Ovary (tissue), 9 donors: ENCODE results near the gene FBXO27. TPM values are rescaled to one million over a fixed set of nuclear protein-coding genes. Genes with fewer than 3 reads are reported as not detected.

ENCODE experiments used
- DNase-seq, 5 donors: peaks; one replicate each; pipeline ENCODE4 v3.0.0-alpha.2; 2019 to 2020
- H3K27ac ChIP-seq, 2 donors: fragments of 200-600 bp; one replicate each; pipeline versions ENCODE4 v1.5.1 to v1.8.0; 2019 to 2022
- H3K27me3 ChIP-seq: fragments of 200-600 bp; one replicate; pipeline ENCODE4 v1.8.0; 2022
- H3K36me3 ChIP-seq: fragments of 200-600 bp; sonication (generic); one replicate; pipeline ENCODE4 v1.5.1; 2019
- H3K4me1 ChIP-seq: one replicate; pipeline ENCODE4 v1.8.1; 2013; ENCODE audit warnings: mild to moderate bottlenecking, moderate library complexity; ENCODE audit not compliant: insufficient read depth
- H3K4me3 ChIP-seq: fragments of 200-600 bp; sonication (generic); one replicate; pipeline ENCODE4 v1.5.1; 2017
- H3K9me3 ChIP-seq, 2 donors: fragments of 200-600 bp in 1 of 2; sonication (generic) in 1 of 2; one replicate each; pipeline versions ENCODE4 v1.5.1 to v1.8.1; 2013 to 2019; ENCODE audit warnings: mild to moderate bottlenecking in 1 of 2, moderate library complexity in 1 of 2
- CTCF ChIP-seq, 3 donors: fragments of 450-650 bp in 2 of 3; fragments of 200-600 bp in 1 of 3; IDR thresholded peaks; one replicate each; pipeline versions ENCODE4 v1.5.1 to v1.8.0; 2016 to 2022; ENCODE audit warnings: antibody characterized with exemption in 3 of 3, mild to moderate bottlenecking in 1 of 3
- EP300 ChIP-seq: sonication (generic); formaldehyde crosslinking; IDR thresholded peaks from one replicate; pipeline ENCODE4 v1.6.1; 2017; ENCODE audit warnings: antibody characterized with exemption
- POLR2A ChIP-seq: fragments of 450-650 bp; IDR thresholded peaks from one replicate; pipeline ENCODE4 v1.6.1; 2017; ENCODE audit warnings: antibody characterized with exemption, mild to moderate bottlenecking, moderate library complexity
- WGBS, 3 donors: extraction: QIAGEN DNeasy Blood & Tissue Kit in 1 of 3; methylation state at CpG; one replicate each; pipeline versions ENCODE4 v1.1.5 to v1.1.7; 2013 to 2017; 5-methylcytosine and 5-hydroxymethylcytosine counted together
- intact Hi-C, 4 donors: fragments of 100-400 bp; cut with DNase I; formaldehyde crosslinking; loops; one replicate each; pipeline versions ENCODE4 v1.11.0 to v1.15.1; 2022 to 2023
- polyA plus RNA-seq, 2 donors: library from polyadenylated mRNA; stranded (reverse); fragments of 200-250 nt in 1 of 2; fragments of 350-450 nt in 1 of 2; fragmentation: Illumina TruSeq in 1 of 2; extraction: RNeasy Lipid Tissue Mini Kit (QIAGEN cat#74804) in 1 of 2; gene quantifications; one replicate each; pipeline ENCODE4 v1.2.3, GENCODE V29; 2013 to 2014
- total RNA-seq, 7 donors: library from RNA; depleted of rRNA in 2 of 7; stranded (reverse); fragments of >200 nt in 2 of 7; fragmentation: NEBNext Ultra II Directional in 3 of 7; extraction: Animal tissue kit (Norgen Biotek cat#: 25700) in 3 of 7; gene quantifications; one replicate each; pipeline versions ENCODE4 v1.1.0 to v1.2.4, GENCODE V29; 2016 to 2023
- donor health status: DM: no; HTN: no; CAD: no; lungs with moderate emphysema.
- donor health status: DM: no; HTN: no; CAD: no.
- donor health status: Bipolar disorder and iron deficiency.
- donor health status: DM: yes; HTN: yes; CAD: no.
- donor health status: DM: no; HTN: no; CAD: no.
- donor health status: DM: yes; HTN: yes; CAD: no.

FBXO27 gene
- total and polyA plus RNA-seq, 9 donors, result 5.7 to 21.4 (median 15.2) TPM

GRCh38 chr19:39064405-39064804 lies 32.1 kb upstream of the FBXO27 start:
- H3K9me3 ChIP-seq, result no peaks in the 10 kb centered on the region
- 78 to 89% (median 80%) methylated on average over 6 of the region's 6 CpGs for WGBS, 3 donors
- H3K36me3 ChIP-seq, result no peaks in the 10 kb centered on the region
- intact Hi-C loops, result no loop called here
- TF ChIP-seq CTCF (IDR thresholded peaks at IDR 0.05), result no peak
- TF ChIP-seq EP300, result no peak
- no peak for TF ChIP-seq POLR2A
- H3K27me3 ChIP-seq, result no peaks in the 10 kb centered on the region
- DNase-seq, result no peak
- H3K27ac ChIP-seq, result no peak overlapping the region
- no peak overlapping the region for H3K4me3 ChIP-seq
- H3K4me1 ChIP-seq, result no peaks in the 10 kb centered on the region

GRCh38 chr19:39060171-39060570 lies 27.8 kb upstream of the FBXO27 start:
- TF ChIP-seq CTCF (IDR thresholded peaks at IDR 0.05), result no peak
- TF ChIP-seq POLR2A, result no peak
- Histone ChIP-seq H3K27ac (no peak overlapping the region), H3K4me3 (no peak overlapping the region), H3K9me3 (no peaks in the 10 kb centered on the region), H3K36me3 (no peaks in the 10 kb centered on the region), H3K27me3 (no peaks in the 10 kb centered on the region), H3K4me1 (no peaks in the 10 kb centered on the region)
- 71 to 80% (median 78%) methylated on average over 4 of the region's 4 CpGs for whole genome bisulfite sequencing, 3 donors
- DNase-seq, result no peak
- intact Hi-C loops, result no loop called here

GRCh38 chr19:39059302-39059701 lies 27.0 kb upstream of the FBXO27 start:
- TF ChIP-seq POLR2A, result no peak
- TF ChIP-seq EP300, result no peak
- no peak for TF ChIP-seq CTCF (IDR thresholded peaks at IDR 0.05)
- Histone ChIP-seq H3K36me3 (no peaks in the 10 kb centered on the region), H3K27me3 (no peaks in the 10 kb centered on the region), H3K27ac (no peak overlapping the region), H3K9me3 (no peaks in the 10 kb centered on the region), H3K4me1 (no peaks in the 10 kb centered on the region), H3K4me3 (no peak overlapping the region)
- no peak for DNase-seq
- intact Hi-C loops, result no loop called here

GRCh38 chr19:39057615-39058014 lies 25.3 kb upstream of the FBXO27 start:
- Histone ChIP-seq H3K4me3 (no peak overlapping the region), H3K27me3 (no peaks in the 10 kb centered on the region), H3K4me1 (no peaks in the 10 kb centered on the region), H3K27ac (no peak overlapping the region), H3K36me3 (no peaks in the 10 kb centered on the region), H3K9me3 (no peaks in the 10 kb centered on the region)
- intact Hi-C loops, result no loop called here
- WGBS, 3 donors, result 75 to 81% (median 77%) methylated on average over 3 of the region's 3 CpGs
- TF ChIP-seq CTCF (IDR thresholded peaks at IDR 0.05) (no peak), EP300 (no peak), POLR2A (no peak)
- DNase-seq, result no peak

- 86 to 91% (median 91%) methylated on average over 2 of the region's 2 CpGs for WGBS, 3 donors
- no peak overlapping the region for H3K4me3 ChIP-seq
- H3K9me3 ChIP-seq, result no peaks in the 10 kb centered on the region
- no peak overlapping the region for H3K27ac ChIP-seq
- TF ChIP-seq CTCF (IDR thresholded peaks at IDR 0.05) (no peak), POLR2A (no peak), EP300 (no peak)
- DNase-seq, result no peak
- H3K36me3 ChIP-seq, result no peaks in the 10 kb centered on the region
- H3K4me1 ChIP-seq, result no peaks in the 10 kb centered on the region
- intact Hi-C loops, result no loop called here
- no peaks in the 10 kb centered on the region for H3K27me3 ChIP-seq
Measured at GRCh38 chr19:39054091-39054470, 21.7 kb upstream of the FBXO27 start.
